GM12891 (cell line): ENCODE data around the gene ALDH4A1.

Source experiments
- PAX5 ChIP-seq: IDR thresholded peaks from 2 replicates; pipeline ENCODE4 v1.6.1; 2011; ENCODE audit warnings: low read length, moderate library complexity, mild to moderate bottlenecking; ENCODE audit not compliant: insufficient read depth, severe bottlenecking
- POLR2A ChIP-seq: IDR thresholded peaks from 2 replicates; pipeline ENCODE4 v1.6.1; 2011; ENCODE audit warnings: low read depth, low read length, control low read depth
- POLR2AphosphoS5 ChIP-seq: IDR thresholded peaks from 2 replicates; pipeline ENCODE4 v1.6.1; 2011; ENCODE audit warnings: low read depth, low read length, control low read depth
- POU2F2 ChIP-seq: IDR thresholded peaks from 2 replicates; pipeline ENCODE4 v1.6.1; 2011; ENCODE audit warnings: low read depth, mild to moderate bottlenecking, control low read depth, low read length, moderate library complexity
- SPI1 ChIP-seq: IDR thresholded peaks from 2 replicates; pipeline ENCODE4 v1.6.1; 2011; ENCODE audit warnings: low read depth, low read length, control low read depth
- TAF1 ChIP-seq: IDR thresholded peaks from 2 replicates; pipeline ENCODE4 v1.6.1; 2011; ENCODE audit warnings: low read depth, low read length, control low read depth

DNA sequence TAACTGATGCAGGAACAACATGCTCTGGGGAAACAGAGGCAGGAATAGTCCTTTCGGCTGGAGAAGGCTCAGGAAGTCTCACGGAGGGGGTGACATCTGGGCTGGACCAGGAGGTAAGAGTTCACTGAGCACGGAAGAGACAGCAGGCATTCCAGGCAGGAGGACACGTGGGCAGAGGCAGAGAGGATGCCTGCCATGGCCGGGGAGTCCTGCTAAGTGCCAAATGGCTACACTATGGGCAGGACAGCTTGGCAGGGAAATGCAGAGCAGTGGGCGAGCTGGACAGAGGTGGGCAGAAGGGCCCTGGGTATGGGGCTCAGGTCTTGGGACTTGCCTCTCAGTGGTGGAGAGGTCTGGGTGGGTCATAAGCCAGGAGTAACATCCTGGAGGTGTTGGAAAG lies 17.6 kb downstream of the ALDH4A1 start:
- TF ChIP-seq POLR2AphosphoS5 (no peak), POLR2A (no peak), POU2F2 (no peak), PAX5 (no peak), TAF1 (no peak), SPI1 (no peak)
